Measurements from ENCODE around the gene TUBA4B.

DNA sequence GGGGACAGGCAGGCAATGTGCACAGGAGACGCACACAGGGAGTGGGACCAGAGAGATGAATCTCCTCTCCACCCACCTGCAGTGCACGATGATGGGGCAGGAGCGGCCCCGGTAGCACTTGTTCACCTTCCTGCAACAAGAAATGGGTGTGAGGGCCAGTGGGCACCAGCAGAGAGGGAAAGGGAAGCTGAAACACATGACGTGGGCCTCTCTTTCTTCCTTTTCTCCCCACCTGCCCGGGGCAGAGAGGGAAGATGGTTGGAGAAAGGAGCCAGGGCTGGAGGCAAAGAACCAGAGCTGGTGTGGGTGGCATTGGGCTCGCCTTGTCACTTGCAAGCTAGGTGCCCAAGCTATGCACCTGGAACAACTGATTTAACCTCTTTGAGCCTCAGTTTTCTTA is 38.4 kb downstream of the TUBA4B start:
- TF ChIP-seq, protein P1, sequence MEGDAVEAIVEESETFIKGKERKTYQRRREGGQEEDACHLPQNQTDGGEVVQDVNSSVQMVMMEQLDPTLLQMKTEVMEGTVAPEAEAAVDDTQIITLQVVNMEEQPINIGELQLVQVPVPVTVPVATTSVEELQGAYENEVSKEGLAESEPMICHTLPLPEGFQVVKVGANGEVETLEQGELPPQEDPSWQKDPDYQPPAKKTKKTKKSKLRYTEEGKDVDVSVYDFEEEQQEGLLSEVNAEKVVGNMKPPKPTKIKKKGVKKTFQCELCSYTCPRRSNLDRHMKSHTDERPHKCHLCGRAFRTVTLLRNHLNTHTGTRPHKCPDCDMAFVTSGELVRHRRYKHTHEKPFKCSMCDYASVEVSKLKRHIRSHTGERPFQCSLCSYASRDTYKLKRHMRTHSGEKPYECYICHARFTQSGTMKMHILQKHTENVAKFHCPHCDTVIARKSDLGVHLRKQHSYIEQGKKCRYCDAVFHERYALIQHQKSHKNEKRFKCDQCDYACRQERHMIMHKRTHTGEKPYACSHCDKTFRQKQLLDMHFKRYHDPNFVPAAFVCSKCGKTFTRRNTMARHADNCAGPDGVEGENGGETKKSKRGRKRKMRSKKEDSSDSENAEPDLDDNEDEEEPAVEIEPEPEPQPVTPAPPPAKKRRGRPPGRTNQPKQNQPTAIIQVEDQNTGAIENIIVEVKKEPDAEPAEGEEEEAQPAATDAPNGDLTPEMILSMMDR (IDR thresholded peaks at IDR 0.05), result no peak
- TF ChIP-seq POLR2A (IDR thresholded peaks at IDR 0.05), result no peak
